Karpas-422 (cell line): ENCODE data around the gene ADGRE1. TPM values are rescaled to one million over a fixed set of nuclear protein-coding genes. Genes with fewer than 3 reads are reported as not detected.

Experiments used
- DNase-seq: peaks from one replicate; pipeline ENCODE4 v3.0.0-alpha.2; 2015
- H2AFZ ChIP-seq: fragments of 200-600 bp; sonication (generic); 2 replicates; pipeline ENCODE4 v1.6.1; 2014; ENCODE audit warnings: antibody characterized with exemption, low read length, mixed read lengths
- H3K27ac ChIP-seq: fragments of 200-600 bp; sonication (generic); 2 replicates; pipeline ENCODE4 v1.5.1; 2014; ENCODE audit warnings: mild to moderate bottlenecking, low read length, moderate library complexity
- H3K27me3 ChIP-seq: fragments of 200-600 bp; sonication (generic); 2 replicates; pipeline ENCODE4 v1.6.1; 2014; ENCODE audit warnings: low read length, mixed read lengths
- H3K36me3 ChIP-seq: fragments of 200-600 bp; sonication (generic); 2 replicates; pipeline ENCODE4 v1.6.1; 2014; ENCODE audit warnings: low read length, mixed read lengths; ENCODE audit not compliant: insufficient read depth
- H3K4me1 ChIP-seq: fragments of 200-600 bp; sonication (generic); 2 replicates; pipeline ENCODE4 v1.6.1; 2014; ENCODE audit warnings: mild to moderate bottlenecking, low read length, mixed read lengths
- H3K4me2 ChIP-seq: fragments of 200-600 bp; sonication (generic); 2 replicates; pipeline ENCODE4 v1.6.1; 2014; ENCODE audit warnings: low read length, low read depth, mild to moderate bottlenecking; ENCODE audit not compliant: poor library complexity, severe bottlenecking
- H3K4me3 ChIP-seq: fragments of 200-600 bp; sonication (generic); 2 replicates; pipeline ENCODE4 v1.5.1; 2014; ENCODE audit warnings: mild to moderate bottlenecking, antibody characterized with exemption, low read length, mixed read lengths
- H3K79me2 ChIP-seq: fragments of 200-600 bp; sonication (generic); 2 replicates; pipeline ENCODE4 v1.6.1; 2014; ENCODE audit warnings: mild to moderate bottlenecking, low read length, mixed read lengths
- H3K9ac ChIP-seq: fragments of 200-600 bp; sonication (generic); 2 replicates; pipeline ENCODE4 v1.6.0; 2014; ENCODE audit warnings: low read length
- H3K9me2 ChIP-seq: fragments of 200-600 bp; sonication (generic), shearing (Covaris generic); replicated peaks from 2 replicates; pipeline ENCODE4 v1.6.0; 2014; ENCODE audit warnings: mild to moderate bottlenecking, low read length, moderate library complexity; ENCODE audit not compliant: insufficient read depth
- H3K9me3 ChIP-seq: fragments of 300-700, 200-600 bp; sonication (generic); 2 replicates; pipeline ENCODE4 v1.6.1; 2014; ENCODE audit warnings: low read length, mixed read lengths
- H4K20me1 ChIP-seq: fragments of 200-600 bp; sonication (generic); 2 replicates; pipeline ENCODE4 v1.6.1; 2014; ENCODE audit warnings: mild to moderate bottlenecking, antibody characterized with exemption, low read length, low read depth; ENCODE audit not compliant: insufficient read depth
- total RNA-seq: library from RNA; depleted of rRNA; stranded (reverse); fragments of >200 nt; shearing (Covaris generic); gene quantifications from 2 replicates; pipeline ENCODE4 v1.2.3, GENCODE V29; 2014; ENCODE audit warnings: low replicate concordance; rRNA removed

The ADGRE1 gene
- total RNA-seq: 0.30 TPM in 1 of 2 replicates, not detected in the other

GRCh38 chr19:6887316-6887715, at the start of gene ADGRE1:
Gene ADGRE1, plus strand, starts transcription at chr19:6887579. Its CDS starts 30 bp downstream, at chr19:6887609.
- Histone ChIP-seq H3K4me2 (no peak within 1 kb of the TSS), H2AFZ (no peak within 1 kb of the TSS), H3K27ac (no peak within 1 kb of the TSS), H3K79me2 (no peaks in the 10 kb centered on the region), H3K9me2 (no peaks in the 10 kb centered on the region), H4K20me1 (no peaks in the 10 kb centered on the region), H3K4me3 (no peak within 1 kb of the TSS), H3K9me3 (no peaks in the 10 kb centered on the region), H3K4me1 (no peaks in the 10 kb centered on the region), H3K36me3 (no peaks in the 10 kb centered on the region), H3K9ac (no peak within 1 kb of the TSS), H3K27me3 (no peaks in the 10 kb centered on the region)
- no peak for DNase-seq

GRCh38 chr19:6838062-6838655, 49.2 kb upstream of the ADGRE1 start:
- no peaks in the 10 kb centered on the region for H3K79me2 ChIP-seq
- H4K20me1 ChIP-seq: no peaks in the 10 kb centered on the region
- no peak overlapping the region for H3K4me2 ChIP-seq
- no peak overlapping the region for H2AFZ ChIP-seq
- no peaks in the 10 kb centered on the region for H3K9me2 ChIP-seq
- H3K4me1 ChIP-seq: no peaks in the 10 kb centered on the region
- DNase-seq: no peak
- H3K27me3 ChIP-seq: no peaks in the 10 kb centered on the region
- H3K9ac ChIP-seq: no peak overlapping the region
- H3K27ac ChIP-seq: no peak overlapping the region
- peaks cover 16% of the 10 kb centered on the region for H3K36me3 ChIP-seq
- H3K4me3 ChIP-seq: no peak overlapping the region
- no peaks in the 10 kb centered on the region for H3K9me3 ChIP-seq

GRCh38 chr19:6842871-6843607, 44.3 kb upstream of the ADGRE1 start:
- Histone ChIP-seq H3K36me3 (no peaks in the 10 kb centered on the region), H3K4me2 (no peak overlapping the region), H3K4me3 (no peak overlapping the region), H3K9me3 (no peaks in the 10 kb centered on the region), H3K27ac (no peak overlapping the region), H3K27me3 (no peaks in the 10 kb centered on the region), H3K9ac (no peak overlapping the region), H3K4me1 (no peaks in the 10 kb centered on the region), H3K9me2 (no peaks in the 10 kb centered on the region), H4K20me1 (no peaks in the 10 kb centered on the region), H3K79me2 (no peaks in the 10 kb centered on the region), H2AFZ (no peak overlapping the region)
- DNase-seq: no peak

GRCh38 chr19:6847828-6848200, 39.6 kb upstream of the ADGRE1 start:
- no peak overlapping the region for H3K9ac ChIP-seq
- no peak for DNase-seq
- H3K79me2 ChIP-seq: no peaks in the 10 kb centered on the region
- no peaks in the 10 kb centered on the region for H3K4me1 ChIP-seq
- H3K36me3 ChIP-seq: peaks cover 3% of the 10 kb centered on the region; the same call in 1 of the 2 replicates
- no peak overlapping the region for H2AFZ ChIP-seq
- no peaks in the 10 kb centered on the region for H3K9me2 ChIP-seq
- no peaks in the 10 kb centered on the region for H3K9me3 ChIP-seq
- no peaks in the 10 kb centered on the region for H4K20me1 ChIP-seq
- H3K27ac ChIP-seq: no peak overlapping the region
- no peak overlapping the region for H3K4me2 ChIP-seq
- no peaks in the 10 kb centered on the region for H3K27me3 ChIP-seq
- H3K4me3 ChIP-seq: no peak overlapping the region

- no peak for DNase-seq
- Histone ChIP-seq H3K4me2 (no peak overlapping the region), H3K27me3 (no peaks in the 10 kb centered on the region), H3K27ac (no peak overlapping the region), H3K4me3 (no peak overlapping the region), H2AFZ (no peak overlapping the region), H3K79me2 (no peaks in the 10 kb centered on the region), H3K9me2 (no peaks in the 10 kb centered on the region), H3K36me3 (peaks cover 8% of the 10 kb centered on the region), H3K9me3 (no peaks in the 10 kb centered on the region), H3K9ac (no peak overlapping the region), H4K20me1 (no peaks in the 10 kb centered on the region), H3K4me1 (no peaks in the 10 kb centered on the region)
Measured at GRCh38 chr19:6848986-6849385, 38.4 kb upstream of the ADGRE1 start.

- Histone ChIP-seq H3K36me3 (peaks cover 12% of the 10 kb centered on the region), H3K27me3 (no peaks in the 10 kb centered on the region), H3K27ac (no peak overlapping the region), H4K20me1 (no peaks in the 10 kb centered on the region), H3K4me2 (no peak overlapping the region), H3K4me1 (no peaks in the 10 kb centered on the region), H3K9ac (no peak overlapping the region), H2AFZ (no peak overlapping the region), H3K9me2 (no peaks in the 10 kb centered on the region), H3K9me3 (no peaks in the 10 kb centered on the region), H3K79me2 (no peaks in the 10 kb centered on the region), H3K4me3 (no peak overlapping the region)
- no peak for DNase-seq
Measured at GRCh38 chr19:6849876-6850275, 37.5 kb upstream of the ADGRE1 start.

- Histone ChIP-seq H3K9me2 (no peaks in the 10 kb centered on the region), H4K20me1 (no peaks in the 10 kb centered on the region), H3K9ac (no peak overlapping the region), H2AFZ (no peak overlapping the region), H3K4me3 (no peak overlapping the region), H3K36me3 (peaks cover 16% of the 10 kb centered on the region), H3K27me3 (no peaks in the 10 kb centered on the region), H3K4me2 (no peak overlapping the region), H3K27ac (no peak overlapping the region), H3K4me1 (no peaks in the 10 kb centered on the region), H3K79me2 (no peaks in the 10 kb centered on the region), H3K9me3 (no peaks in the 10 kb centered on the region)
- DNase-seq: no peak
Measured at GRCh38 chr19:6851359-6851758, 36.0 kb upstream of the ADGRE1 start.

- H3K36me3 ChIP-seq: peaks cover 16% of the 10 kb centered on the region
- no peak for DNase-seq
Measured at GRCh38 chr19:6852001-6852400, 35.4 kb upstream of the ADGRE1 start.

More at GRCh38 chr19:6852001-6852400, 35.4 kb upstream of the ADGRE1 start:
- Histone ChIP-seq H3K9me3 (no peaks in the 10 kb centered on the region), H3K27me3 (no peaks in the 10 kb centered on the region), H3K27ac (no peak overlapping the region), H3K4me3 (no peak overlapping the region), H3K79me2 (no peaks in the 10 kb centered on the region), H3K4me2 (no peak overlapping the region), H3K9ac (no peak overlapping the region), H2AFZ (no peak overlapping the region), H3K4me1 (no peaks in the 10 kb centered on the region), H4K20me1 (no peaks in the 10 kb centered on the region), H3K9me2 (no peaks in the 10 kb centered on the region)
